ENCODE results near the gene ZBTB2. TPM values are rescaled to one million over a fixed set of nuclear protein-coding genes. Genes with fewer than 3 reads are reported as not detected.

The ZBTB2 gene
- total and polyA plus RNA-seq, 2 of the 4 experiments (the other 2 are of a cell fraction) = 11.8 to 17.7 TPM

DNA sequence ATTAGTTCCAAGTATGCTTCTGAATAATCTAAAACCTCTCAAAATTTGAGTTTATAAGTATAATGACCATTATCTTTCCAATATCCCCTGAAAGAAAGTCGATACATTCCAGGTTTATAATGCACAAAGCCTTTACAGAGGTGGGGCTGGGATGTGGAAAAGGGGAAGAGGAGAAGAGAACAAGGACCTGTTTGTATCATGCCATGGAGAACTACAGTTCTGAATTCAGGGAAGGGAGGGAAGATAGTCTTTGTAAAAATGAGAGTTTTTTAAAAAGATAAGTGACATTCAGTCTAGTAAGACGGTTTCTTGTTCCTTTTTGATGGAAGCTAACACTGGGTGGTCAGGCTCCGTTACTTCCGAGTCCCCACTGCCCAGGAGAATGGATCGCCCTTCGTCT lies 26.1 kb downstream of the ZBTB2 start:
- H3K4me3 ChIP-seq (ENCODE audit: insufficient read depth, low read depth, low read length) = no peak overlapping the region
- H2AFZ ChIP-seq (replicated peaks; ENCODE audit: low read length, poor library complexity) = no peak overlapping the region
- WGBS, 2 experiments (ENCODE audit: extremely low coverage in 2 of 2, insufficient read length in 1 of 2) = 100% methylated on average over 3 of the region's 6 CpGs; no CpG with 5 or more reads in 1 of the 2 experiments
- no peak overlapping the region for H3K23ac ChIP-seq (ENCODE audit: low read depth, low read length)
- H3K36me3 ChIP-seq (ENCODE audit: control insufficient read depth, insufficient read depth, low read length) = peaks cover 23% of the 10 kb centered on the region
- H2BK15ac ChIP-seq (ENCODE audit: low read depth, low read length) = no peak overlapping the region
- H3K9me1 ChIP-seq (ENCODE audit: insufficient read depth, low read length) = peaks cover 7% of the 10 kb centered on the region; the same call in 1 of the 2 replicates
- no peak overlapping the region for H3K18ac ChIP-seq (ENCODE audit: low read depth, low read length)
- no peak overlapping the region for H3K56ac ChIP-seq (ENCODE audit: extremely low read depth, insufficient read depth, low read length)
- intact Hi-C loops (cut with micrococcal nuclease) = no loop called here
- no peaks in the 10 kb centered on the region for H3K9me3 ChIP-seq (ENCODE audit: control insufficient read depth, insufficient read depth, low read length)
- H4K91ac ChIP-seq (ENCODE audit: insufficient read depth, low read depth, low read length) = no peak overlapping the region
- no peak overlapping the region for H2BK5ac ChIP-seq (ENCODE audit: low read depth, low read length, poor library complexity, severe bottlenecking)
- H3K4ac ChIP-seq (ENCODE audit: low read depth, low read length) = no peak overlapping the region
- BruUV-seq (replicated peaks) = no TSS peak
- no peak overlapping the region for H2BK20ac ChIP-seq (ENCODE audit: low read depth, low read length)
- H3K27ac ChIP-seq (ENCODE audit: insufficient read depth, low read length) = no peak overlapping the region
- H4K5ac ChIP-seq (ENCODE audit: low read depth, low read length) = no peak overlapping the region
- in situ Hi-C loops (cut with MboI; ENCODE audit: low sequenced_read_pairs) = no loop called here
- DNase-seq (no peak), ATAC-seq (ENCODE audit: low read depth) (no peak)
- POLR2A ChIA-PET (ENCODE audit: unreplicated experiment) = no interaction called here
- no peak overlapping the region for H4K8ac ChIP-seq (ENCODE audit: low read depth in 2 of 2, low read length in 2 of 2)
- H2AK9ac ChIP-seq (replicated peaks; ENCODE audit: low read depth, low read length, poor library complexity) = no peak overlapping the region
- CTCF ChIA-PET = no interaction called here
- H3K4me2 ChIP-seq (ENCODE audit: low read depth, low read length) = no peak overlapping the region
- H3K27me3 ChIP-seq (ENCODE audit: control insufficient read depth, insufficient read depth, low read length) = no peaks in the 10 kb centered on the region
- no peaks in the 10 kb centered on the region for H3K4me1 ChIP-seq (ENCODE audit: control insufficient read depth, insufficient read depth, low read length)
- H3K14ac ChIP-seq (replicated peaks; ENCODE audit: low read depth, low read length) = no peak overlapping the region
- peaks cover 6 to 17% of the 10 kb centered on the region in 2 experiments for H3K79me1 ChIP-seq (ENCODE audit: low read depth in 1 of 2, low read length in 2 of 2)
- H2BK120ac ChIP-seq (ENCODE audit: low read depth, low read length) = no peak overlapping the region
- dilution Hi-C loops (cut with HindIII; ENCODE audit: low sequenced_read_pairs, unreplicated experiment) = no loop called here
- H2AK5ac ChIP-seq (ENCODE audit: low read depth, low read length) = no peak overlapping the region
- no peak overlapping the region for H3K9ac ChIP-seq (ENCODE audit: low read depth, low read length)
- TF ChIP-seq MXI1 (IDR thresholded peaks at IDR 0.05; ENCODE audit: borderline replicate concordance, low read depth, low read length) = no peak
- TF ChIP-seq, protein P1, sequence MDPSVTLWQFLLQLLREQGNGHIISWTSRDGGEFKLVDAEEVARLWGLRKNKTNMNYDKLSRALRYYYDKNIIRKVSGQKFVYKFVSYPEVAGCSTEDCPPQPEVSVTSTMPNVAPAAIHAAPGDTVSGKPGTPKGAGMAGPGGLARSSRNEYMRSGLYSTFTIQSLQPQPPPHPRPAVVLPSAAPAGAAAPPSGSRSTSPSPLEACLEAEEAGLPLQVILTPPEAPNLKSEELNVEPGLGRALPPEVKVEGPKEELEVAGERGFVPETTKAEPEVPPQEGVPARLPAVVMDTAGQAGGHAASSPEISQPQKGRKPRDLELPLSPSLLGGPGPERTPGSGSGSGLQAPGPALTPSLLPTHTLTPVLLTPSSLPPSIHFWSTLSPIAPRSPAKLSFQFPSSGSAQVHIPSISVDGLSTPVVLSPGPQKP (IDR thresholded peaks at IDR 0.05; ENCODE audit: borderline replicate concordance, low read depth, low read length) = no peak
- no peak for TF ChIP-seq RFX5 (IDR thresholded peaks at IDR 0.05; ENCODE audit: low read depth, low read length)
- TF ChIP-seq, protein P2, sequence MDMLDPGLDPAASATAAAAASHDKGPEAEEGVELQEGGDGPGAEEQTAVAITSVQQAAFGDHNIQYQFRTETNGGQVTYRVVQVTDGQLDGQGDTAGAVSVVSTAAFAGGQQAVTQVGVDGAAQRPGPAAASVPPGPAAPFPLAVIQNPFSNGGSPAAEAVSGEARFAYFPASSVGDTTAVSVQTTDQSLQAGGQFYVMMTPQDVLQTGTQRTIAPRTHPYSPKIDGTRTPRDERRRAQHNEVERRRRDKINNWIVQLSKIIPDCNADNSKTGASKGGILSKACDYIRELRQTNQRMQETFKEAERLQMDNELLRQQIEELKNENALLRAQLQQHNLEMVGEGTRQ (IDR thresholded peaks at IDR 0.05; ENCODE audit: low read depth, low read length) = no peak
- TF ChIP-seq FOS (IDR thresholded peaks at IDR 0.05; ENCODE audit: low read depth, low read length) = no peak
- no peak for TF ChIP-seq MAZ (IDR thresholded peaks at IDR 0.05; ENCODE audit: borderline replicate concordance, low read depth, low read length)
- TF ChIP-seq, protein P3, sequence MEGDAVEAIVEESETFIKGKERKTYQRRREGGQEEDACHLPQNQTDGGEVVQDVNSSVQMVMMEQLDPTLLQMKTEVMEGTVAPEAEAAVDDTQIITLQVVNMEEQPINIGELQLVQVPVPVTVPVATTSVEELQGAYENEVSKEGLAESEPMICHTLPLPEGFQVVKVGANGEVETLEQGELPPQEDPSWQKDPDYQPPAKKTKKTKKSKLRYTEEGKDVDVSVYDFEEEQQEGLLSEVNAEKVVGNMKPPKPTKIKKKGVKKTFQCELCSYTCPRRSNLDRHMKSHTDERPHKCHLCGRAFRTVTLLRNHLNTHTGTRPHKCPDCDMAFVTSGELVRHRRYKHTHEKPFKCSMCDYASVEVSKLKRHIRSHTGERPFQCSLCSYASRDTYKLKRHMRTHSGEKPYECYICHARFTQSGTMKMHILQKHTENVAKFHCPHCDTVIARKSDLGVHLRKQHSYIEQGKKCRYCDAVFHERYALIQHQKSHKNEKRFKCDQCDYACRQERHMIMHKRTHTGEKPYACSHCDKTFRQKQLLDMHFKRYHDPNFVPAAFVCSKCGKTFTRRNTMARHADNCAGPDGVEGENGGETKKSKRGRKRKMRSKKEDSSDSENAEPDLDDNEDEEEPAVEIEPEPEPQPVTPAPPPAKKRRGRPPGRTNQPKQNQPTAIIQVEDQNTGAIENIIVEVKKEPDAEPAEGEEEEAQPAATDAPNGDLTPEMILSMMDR (conservative IDR thresholded peaks at IDR 0.05; ENCODE audit: low read depth, low read length) = no peak
- TF ChIP-seq NFE2L2 (IDR thresholded peaks at IDR 0.05; ENCODE audit: low read depth, low read length) = no peak
- TF ChIP-seq RAD21 (IDR thresholded peaks at IDR 0.05; ENCODE audit: low read length) = no peak
- TF ChIP-seq BHLHE40 (IDR thresholded peaks at IDR 0.05; ENCODE audit: low read depth, low read length) = no peak
- TF ChIP-seq SMC3 (IDR thresholded peaks at IDR 0.05; ENCODE audit: low read depth, low read length) = no peak
- no peak for TF ChIP-seq CEBPB (IDR thresholded peaks at IDR 0.05; ENCODE audit: low read depth, low read length)
- no peak for TF ChIP-seq CHD1 (IDR thresholded peaks at IDR 0.05; ENCODE audit: low read depth, low read length)
- no peak for TF ChIP-seq POLR2A (IDR thresholded peaks at IDR 0.05; ENCODE audit: low read depth, low read length)
- no peak for TF ChIP-seq MAFK (IDR thresholded peaks at IDR 0.05; ENCODE audit: low read depth, low read length)
- TF ChIP-seq RCOR1 (IDR thresholded peaks at IDR 0.05; ENCODE audit: insufficient replicate concordance, low read length) = no peak
- H4K20me1 ChIP-seq (ENCODE audit: insufficient read depth, low read length) = no peaks in the 10 kb centered on the region; the same call in 1 of the 2 replicates

Measured in IMR-90 (cell line).